ENCODE results near the gene LMX1A.

GRCh38 chr1:165185161-165185889, 171.2 kb downstream of the LMX1A start:
- TF ChIP-seq TOX (CRISPR knock-in tag; IDR thresholded peaks at IDR 0.05; ENCODE audit: borderline replicate concordance) (no peak), ARNTL (CRISPR knock-in tag; IDR thresholded peaks at IDR 0.05; ENCODE audit: borderline replicate concordance, low read depth) (no peak), SNAI2 (CRISPR knock-in tag; IDR thresholded peaks at IDR 0.05) (no peak), CREB5 (CRISPR knock-in tag; IDR thresholded peaks at IDR 0.05; ENCODE audit: low read depth) (no peak), ZNF8 (CRISPR knock-in tag; IDR thresholded peaks at IDR 0.05) (no peak)
